HepG2 (cell line): ENCODE data around the gene ZBTB34. TPM values are rescaled to one million over a fixed set of nuclear protein-coding genes. Genes with fewer than 3 reads are reported as not detected.

Experiments used
- ATAC-seq: fragments of 200-7000 bp; cut with Tn5 transposase; 3 replicates; pipeline ENCODE4 v1.9.1; 2020; ENCODE audit warnings: mild to moderate bottlenecking, moderate library complexity
- BruUV-seq: library from RNA; stranded (reverse); fragments of 400-500 nt; replicated peaks from 2 replicates; lab custom pipeline; 2021; lab: Mats Ljungman, UMichigan
- CTCF ChIA-PET: fragments of 300-600 bp; formaldehyde crosslinking; extraction: SDS; loops from one replicate; lab custom pipeline; 2021; ENCODE audit warnings: low total read pairs, inconsistent platforms, low intra/inter-chr PET ratio; lab: Yijun Ruan, JAX
- POLR2A ChIA-PET: fragments of 350-600 bp; sonication (Branson Sonifier 250); formaldehyde crosslinking; loops from one replicate; lab custom pipeline; 2020; ENCODE audit warnings: antibody characterized with exemption, inconsistent platforms; lab: Yijun Ruan, JAX
- DNase-seq: peaks from one replicate; pipeline ENCODE4 v3.0.0-alpha.2; 2015; ENCODE audit warnings: low spot score
- FAIRE-seq: peaks from 3 replicates; lab custom pipeline; 2011; peaks lifted over from hg19 to GRCh38; lab: Jason Lieb, UNC
- H2AFZ ChIP-seq: one replicate; pipeline ENCODE4 v1.6.1; 2011; ENCODE audit warnings: low read length, inconsistent platforms
- H3K27ac ChIP-seq: fragments of 300-600 bp; 3 replicates; pipeline ENCODE4 v1.8.0; 2011; ENCODE audit warnings: mixed run types, mild to moderate bottlenecking, mixed read lengths, low read length, inconsistent platforms; ENCODE audit not compliant: insufficient read depth; ENCODE audit errors: extremely low read length
- H3K27me3 ChIP-seq, 2 experiments: fragments of 200-600 bp in 1 of 2; 2 replicates in 1 of 2; 3 replicates in 1 of 2; pipeline versions ENCODE4 v1.6.0 to v1.8.0; 2011; ENCODE audit warnings: low read length in 2 of 2, mild to moderate bottlenecking in 2 of 2, moderate library complexity in 2 of 2, inconsistent platforms in 1 of 2; ENCODE audit not compliant: insufficient read depth in 2 of 2, control insufficient read depth in 1 of 2
- H3K36me3 ChIP-seq, 2 experiments: fragments of 200-600 bp in 1 of 2; replicated peaks in 1 of 2; 2 replicates in 1 of 2; 3 replicates in 1 of 2; pipeline versions ENCODE4 v1.5.1 to v1.8.0; 2011; ENCODE audit warnings: low read length in 2 of 2, inconsistent platforms in 1 of 2; ENCODE audit not compliant: insufficient read depth in 2 of 2, control insufficient read depth in 1 of 2
- H3K4me1 ChIP-seq: 2 replicates; pipeline ENCODE4 v1.5.1; 2012; ENCODE audit warnings: low read length, inconsistent platforms; ENCODE audit not compliant: insufficient read depth
- H3K4me2 ChIP-seq: 2 replicates; pipeline ENCODE4 v1.6.0; 2011; ENCODE audit warnings: low read depth, low read length, inconsistent platforms
- H3K4me3 ChIP-seq, 3 experiments: fragments of 200-600 bp in 1 of 3; sonication (generic), shearing (Covaris generic) in 1 of 3; replicated peaks in 1 of 3; 2 replicates each; pipeline ENCODE4 v1.5.1; 2011 to 2016; ENCODE audit warnings: low read length in 3 of 3, inconsistent platforms in 2 of 3, low read depth in 2 of 3, mild to moderate bottlenecking in 2 of 3, control low read depth in 1 of 3, mixed read lengths in 1 of 3; ENCODE audit not compliant: insufficient read depth in 1 of 3
- H3K79me2 ChIP-seq: one replicate; pipeline ENCODE4 v1.6.1; 2011; ENCODE audit warnings: low read length, inconsistent platforms; ENCODE audit not compliant: insufficient read depth
- H3K9ac ChIP-seq: 2 replicates; pipeline ENCODE4 v1.6.0; 2011; ENCODE audit warnings: mild to moderate bottlenecking, low read depth, low read length, inconsistent platforms; ENCODE audit not compliant: insufficient read depth
- H3K9me3 ChIP-seq: 2 replicates; pipeline ENCODE4 v1.5.1; 2012; ENCODE audit warnings: mild to moderate bottlenecking, low read length
- H4K20me1 ChIP-seq: 2 replicates; pipeline ENCODE4 v1.6.0; 2011; ENCODE audit warnings: inconsistent platforms, mild to moderate bottlenecking, low read length, moderate library complexity; ENCODE audit not compliant: insufficient read depth
- DR1 ChIP-seq: sonication (generic); formaldehyde crosslinking; IDR thresholded peaks from 2 replicates; pipeline ENCODE4 v1.8.0; 2021; ENCODE audit warnings: mild to moderate bottlenecking, missing genetic modification reagents, inconsistent platforms
- HNRNPK ChIP-seq: fragments of 200-400 bp; formaldehyde crosslinking; IDR thresholded peaks from 2 replicates; pipeline ENCODE4 v1.6.1; 2018; ENCODE audit warnings: low read length, low read depth, moderate library complexity, mild to moderate bottlenecking; ENCODE audit not compliant: poor library complexity, severe bottlenecking
- MAFK ChIP-seq, 2 experiments: IDR thresholded peaks in 1 of 2; conservative IDR thresholded peaks in 1 of 2; 2 replicates each; pipeline ENCODE4 v1.6.1; 2011; ENCODE audit warnings: improper control_type of control experiment in 2 of 2, low read length in 2 of 2
- NCOA1 ChIP-seq: sonication (generic); formaldehyde crosslinking; IDR thresholded peaks from 2 replicates; pipeline ENCODE4 v1.9.0; 2021; ENCODE audit warnings: missing genetic modification reagents
- NCOA5 ChIP-seq: sonication (generic); formaldehyde crosslinking; IDR thresholded peaks from 2 replicates; pipeline ENCODE4 v1.4.0; 2020; ENCODE audit warnings: missing genetic modification reagents
- PCBP2 ChIP-seq: fragments of 200-400 bp; formaldehyde crosslinking; optimal IDR thresholded peaks from 2 replicates; pipeline ENCODE3; 2018; ENCODE audit warnings: low read length, low read depth; ENCODE audit not compliant: poor library complexity, severe bottlenecking
- STAT5B ChIP-seq: sonication (generic); formaldehyde crosslinking; IDR thresholded peaks from 2 replicates; pipeline ENCODE4 v1.4.0; 2020; ENCODE audit warnings: missing genetic modification reagents
- ZFP41 ChIP-seq: sonication (generic); formaldehyde crosslinking; IDR thresholded peaks from 2 replicates; pipeline ENCODE4 v1.4.0; 2020; ENCODE audit warnings: mild to moderate bottlenecking, missing genetic modification reagents, borderline replicate concordance
- ZNF562 ChIP-seq: sonication (generic); formaldehyde crosslinking; IDR thresholded peaks from 2 replicates; pipeline ENCODE4 v1.8.0; 2022; ENCODE audit warnings: missing genetic modification reagents, borderline replicate concordance
- ZNF614 ChIP-seq: IDR thresholded peaks from 2 replicates; pipeline ENCODE4 v1.6.1; 2018; ENCODE audit warnings: missing biosample characterization, missing genetic modification reagents, inconsistent platforms, borderline replicate concordance
- WGBS: methylation state at CpG from one replicate; pipeline ENCODE4 v1.1.6; 2017; ENCODE audit warnings: low lambda C conversion rate; 5-methylcytosine and 5-hydroxymethylcytosine counted together
- in situ Hi-C: cut with HindIII; loops from 2 replicates; pipeline ENCODE4 v1.10.0; 2017; ENCODE audit warnings: low pct_unique_long_range_greater_than_20kb; ENCODE audit not compliant: extremely low pct_ligation_motif_present
- intact Hi-C: fragments of 100-400 bp; cut with micrococcal nuclease; formaldehyde crosslinking; loops from one replicate; pipeline ENCODE4 v1.10.0; 2022; ENCODE audit not compliant: unreplicated experiment
- polyA plus RNA-seq, 8 experiments: library from polyadenylated mRNA; depleted of rRNA in 3 of 8; stranded (reverse) in 7 of 8; unstranded in 1 of 8; fragments of >200 nt; fragmentation: Illumina TruSeq in 4 of 8; extraction: Trizol in 4 of 8; gene quantifications; 2 replicates each; pipeline versions ENCODE4 v1.2.1 to v1.2.3, GENCODE V29; 2011 to 2016; ENCODE audit warnings: low read depth in 4 of 8, missing spikeins in 1 of 8, mixed read lengths in 1 of 8; ENCODE audit not compliant: insufficient read depth in 1 of 8
- total RNA-seq, 5 experiments: library from RNA; depleted of rRNA; stranded (reverse); fragments of >200 nt; fragmentation: Illumina TruSeq; extraction: Trizol; gene quantifications; 2 replicates each; pipeline ENCODE4 v1.2.3, GENCODE V29; 2016; ENCODE audit warnings: low read depth in 1 of 5
- TF ChIP-seq, protein P1 (sequence below): IDR thresholded peaks from 2 replicates; pipeline ENCODE4 v1.6.1; 2016; ENCODE audit warnings: control low read depth
- TF ChIP-seq, protein P2 (sequence below): sonication (generic); formaldehyde crosslinking; IDR thresholded peaks from 2 replicates; pipeline ENCODE4 v1.5.1; 2020; ENCODE audit warnings: mild to moderate bottlenecking, missing genetic modification reagents, borderline replicate concordance
- TF ChIP-seq, protein P3 (sequence below): sonication (generic); formaldehyde crosslinking; IDR thresholded peaks from 2 replicates; pipeline ENCODE4 v1.5.1; 2020; ENCODE audit warnings: missing genetic modification reagents, mild to moderate bottlenecking, borderline replicate concordance

ZBTB34 gene
- total and polyA plus RNA-seq, 2 of the 13 experiments (the other 11 are each of a cell fraction or from before 2014, with no cell fraction given), result 5.9 to 8.7 TPM

DNA sequence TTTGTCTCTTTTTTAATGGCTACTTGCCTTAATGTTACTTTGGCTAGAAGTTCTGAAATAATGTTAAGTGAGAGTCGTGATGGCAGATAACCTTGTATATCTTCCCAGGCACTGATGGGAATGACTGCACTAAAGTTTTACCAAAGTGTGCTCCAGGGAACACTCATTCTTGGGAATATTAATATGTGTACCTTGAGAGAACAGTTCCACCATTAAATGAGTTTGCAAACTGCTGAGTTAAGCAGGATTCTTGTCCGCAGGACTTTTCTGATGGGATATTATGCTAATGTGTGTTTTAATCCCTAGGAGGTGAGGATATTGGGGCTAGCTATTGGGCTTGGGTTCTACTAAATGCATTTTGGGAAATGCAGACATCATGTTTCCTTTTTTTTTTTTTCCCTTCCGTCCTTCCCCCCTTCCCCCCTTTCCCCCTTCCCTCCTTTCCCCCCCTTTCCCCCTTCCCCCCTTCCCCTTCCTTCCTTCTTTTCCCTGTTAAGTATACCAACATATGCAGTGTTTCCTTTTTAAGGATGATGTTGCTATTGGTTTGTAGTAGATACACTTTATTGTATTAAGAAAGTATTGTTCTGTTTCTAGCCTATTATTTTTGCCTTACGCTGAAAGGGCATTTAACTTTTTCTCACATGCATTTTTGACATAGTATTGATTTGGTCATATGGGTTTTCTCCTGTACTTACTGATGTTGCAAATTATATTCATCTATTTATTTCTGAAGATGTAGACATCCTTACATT is 15.5 kb downstream of the ZBTB34 start:
- in situ Hi-C loops, result no loop called here
- H3K9ac ChIP-seq, result no peak overlapping the region
- intact Hi-C loops, result no loop called here
- H3K4me2 ChIP-seq, result no peak overlapping the region
- ChIA-PET POLR2A (no interaction called here), CTCF (no interaction called here)
- H3K36me3 ChIP-seq, result peaks cover 10 to 17% of the 10 kb centered on the region in 2 experiments; a peak in 4 of 5 replicates
- no peaks in the 10 kb centered on the region for H4K20me1 ChIP-seq
- 83% methylated on average over 4 of the region's 4 CpGs for WGBS
- TF ChIP-seq NCOA1 (CRISPR knock-in tag) (no peak), ZNF614 (no peak), PCBP2 (peak; percentile 78), DR1 (CRISPR knock-in tag) (no peak), NCOA5 (CRISPR knock-in tag) (no peak), MAFK (conservative IDR thresholded peaks at IDR 0.05 in 1 of 2, IDR thresholded peaks at IDR 0.05 in 1 of 2; ENCODE audit: low read length in 2 of 2) (peak; percentile 26 to 73; a peak in 2 of 4 replicates), HNRNPK (peak; percentile 85), ZNF562 (CRISPR knock-in tag) (no peak), STAT5B (CRISPR knock-in tag) (no peak), ZFP41 (no peak)
- TF ChIP-seq, protein P1, sequence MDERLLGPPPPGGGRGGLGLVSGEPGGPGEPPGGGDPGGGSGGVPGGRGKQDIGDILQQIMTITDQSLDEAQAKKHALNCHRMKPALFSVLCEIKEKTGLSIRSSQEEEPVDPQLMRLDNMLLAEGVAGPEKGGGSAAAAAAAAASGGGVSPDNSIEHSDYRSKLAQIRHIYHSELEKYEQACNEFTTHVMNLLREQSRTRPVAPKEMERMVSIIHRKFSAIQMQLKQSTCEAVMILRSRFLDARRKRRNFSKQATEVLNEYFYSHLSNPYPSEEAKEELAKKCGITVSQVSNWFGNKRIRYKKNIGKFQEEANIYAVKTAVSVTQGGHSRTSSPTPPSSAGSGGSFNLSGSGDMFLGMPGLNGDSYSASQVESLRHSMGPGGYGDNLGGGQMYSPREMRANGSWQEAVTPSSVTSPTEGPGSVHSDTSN (CRISPR knock-in tag), result no peak
- TF ChIP-seq, protein P2, sequence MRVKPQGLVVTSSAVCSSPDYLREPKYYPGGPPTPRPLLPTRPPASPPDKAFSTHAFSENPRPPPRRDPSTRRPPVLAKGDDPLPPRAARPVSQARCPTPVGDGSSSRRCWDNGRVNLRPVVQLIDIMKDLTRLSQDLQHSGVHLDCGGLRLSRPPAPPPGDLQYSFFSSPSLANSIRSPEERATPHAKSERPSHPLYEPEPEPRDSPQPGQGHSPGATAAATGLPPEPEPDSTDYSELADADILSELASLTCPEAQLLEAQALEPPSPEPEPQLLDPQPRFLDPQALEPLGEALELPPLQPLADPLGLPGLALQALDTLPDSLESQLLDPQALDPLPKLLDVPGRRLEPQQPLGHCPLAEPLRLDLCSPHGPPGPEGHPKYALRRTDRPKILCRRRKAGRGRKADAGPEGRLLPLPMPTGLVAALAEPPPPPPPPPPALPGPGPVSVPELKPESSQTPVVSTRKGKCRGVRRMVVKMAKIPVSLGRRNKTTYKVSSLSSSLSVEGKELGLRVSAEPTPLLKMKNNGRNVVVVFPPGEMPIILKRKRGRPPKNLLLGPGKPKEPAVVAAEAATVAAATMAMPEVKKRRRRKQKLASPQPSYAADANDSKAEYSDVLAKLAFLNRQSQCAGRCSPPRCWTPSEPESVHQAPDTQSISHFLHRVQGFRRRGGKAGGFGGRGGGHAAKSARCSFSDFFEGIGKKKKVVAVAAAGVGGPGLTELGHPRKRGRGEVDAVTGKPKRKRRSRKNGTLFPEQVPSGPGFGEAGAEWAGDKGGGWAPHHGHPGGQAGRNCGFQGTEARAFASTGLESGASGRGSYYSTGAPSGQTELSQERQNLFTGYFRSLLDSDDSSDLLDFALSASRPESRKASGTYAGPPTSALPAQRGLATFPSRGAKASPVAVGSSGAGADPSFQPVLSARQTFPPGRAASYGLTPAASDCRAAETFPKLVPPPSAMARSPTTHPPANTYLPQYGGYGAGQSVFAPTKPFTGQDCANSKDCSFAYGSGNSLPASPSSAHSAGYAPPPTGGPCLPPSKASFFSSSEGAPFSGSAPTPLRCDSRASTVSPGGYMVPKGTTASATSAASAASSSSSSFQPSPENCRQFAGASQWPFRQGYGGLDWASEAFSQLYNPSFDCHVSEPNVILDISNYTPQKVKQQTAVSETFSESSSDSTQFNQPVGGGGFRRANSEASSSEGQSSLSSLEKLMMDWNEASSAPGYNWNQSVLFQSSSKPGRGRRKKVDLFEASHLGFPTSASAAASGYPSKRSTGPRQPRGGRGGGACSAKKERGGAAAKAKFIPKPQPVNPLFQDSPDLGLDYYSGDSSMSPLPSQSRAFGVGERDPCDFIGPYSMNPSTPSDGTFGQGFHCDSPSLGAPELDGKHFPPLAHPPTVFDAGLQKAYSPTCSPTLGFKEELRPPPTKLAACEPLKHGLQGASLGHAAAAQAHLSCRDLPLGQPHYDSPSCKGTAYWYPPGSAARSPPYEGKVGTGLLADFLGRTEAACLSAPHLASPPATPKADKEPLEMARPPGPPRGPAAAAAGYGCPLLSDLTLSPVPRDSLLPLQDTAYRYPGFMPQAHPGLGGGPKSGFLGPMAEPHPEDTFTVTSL (CRISPR knock-in tag), result no peak
- TF ChIP-seq, protein P3, sequence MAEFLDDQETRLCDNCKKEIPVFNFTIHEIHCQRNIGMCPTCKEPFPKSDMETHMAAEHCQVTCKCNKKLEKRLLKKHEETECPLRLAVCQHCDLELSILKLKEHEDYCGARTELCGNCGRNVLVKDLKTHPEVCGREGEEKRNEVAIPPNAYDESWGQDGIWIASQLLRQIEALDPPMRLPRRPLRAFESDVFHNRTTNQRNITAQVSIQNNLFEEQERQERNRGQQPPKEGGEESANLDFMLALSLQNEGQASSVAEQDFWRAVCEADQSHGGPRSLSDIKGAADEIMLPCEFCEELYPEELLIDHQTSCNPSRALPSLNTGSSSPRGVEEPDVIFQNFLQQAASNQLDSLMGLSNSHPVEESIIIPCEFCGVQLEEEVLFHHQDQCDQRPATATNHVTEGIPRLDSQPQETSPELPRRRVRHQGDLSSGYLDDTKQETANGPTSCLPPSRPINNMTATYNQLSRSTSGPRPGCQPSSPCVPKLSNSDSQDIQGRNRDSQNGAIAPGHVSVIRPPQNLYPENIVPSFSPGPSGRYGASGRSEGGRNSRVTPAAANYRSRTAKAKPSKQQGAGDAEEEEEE (CRISPR knock-in tag), result no peak
- H3K4me3 ChIP-seq, result no peak overlapping the region
- peaks cover 25% of the 10 kb centered on the region for H3K79me2 ChIP-seq
- no TSS peak for BruUV-seq
- peaks cover 14% of the 10 kb centered on the region for H3K4me1 ChIP-seq
- no peak for ATAC-seq
- no peak for DNase-seq
- no peak overlapping the region for H3K27ac ChIP-seq
- no peaks in the 10 kb centered on the region for H3K9me3 ChIP-seq
- no peaks in the 10 kb centered on the region for H3K27me3 ChIP-seq
- FAIRE-seq, result no peak
- H2AFZ ChIP-seq, result no peak overlapping the region
